ENCODE data around the gene SYT4. TPM values are rescaled to one million over a fixed set of nuclear protein-coding genes. Genes with fewer than 3 reads are reported as not detected.

SYT4 gene
- total RNA-seq, 1 donor from 2014 or later: not detected

- no peak for TF ChIP-seq CTCF (IDR thresholded peaks at IDR 0.05)
- Mint-ChIP-seq H3K36me3 (ENCODE audit: unreplicated experiment) (no peaks in the 10 kb centered on the region), H3K27ac (ENCODE audit: unreplicated experiment) (no peak overlapping the region), H3K27me3 (ENCODE audit: unreplicated experiment) (peaks cover 37% of the 10 kb centered on the region), H3K4me3 (ENCODE audit: unreplicated experiment) (no peak overlapping the region), H3K9me3 (ENCODE audit: unreplicated experiment) (no peaks in the 10 kb centered on the region), H3K4me1 (ENCODE audit: unreplicated experiment) (peaks cover 1% of the 10 kb centered on the region)
- DNase-seq (ENCODE audit: extremely low spot score, unreplicated experiment): no peak
Measured at GRCh38 chr18:43276491-43276890, 799 bp downstream of the SYT4 start.

DNA sequence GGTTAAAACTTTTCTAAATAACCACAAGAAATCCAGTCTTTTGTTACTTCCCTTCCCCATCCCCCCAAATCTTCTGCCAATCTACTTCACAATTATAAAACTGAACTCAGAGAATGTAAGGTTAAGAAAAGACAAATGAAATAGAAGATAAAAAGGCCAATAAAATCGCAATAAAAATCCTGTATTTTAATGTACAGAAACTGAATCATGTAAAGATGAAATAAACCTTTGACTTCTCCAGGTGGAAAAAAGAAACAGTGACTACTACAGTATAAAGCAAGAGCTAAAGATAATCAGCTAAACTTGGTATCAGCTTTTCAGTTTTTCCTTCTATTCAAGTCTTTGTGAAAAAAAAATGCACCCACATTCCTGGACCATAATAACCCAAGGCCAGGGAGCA, 1.7 kb downstream of the SYT4 start:
- no peak for TF ChIP-seq CTCF (IDR thresholded peaks at IDR 0.05)
- DNase-seq (ENCODE audit: extremely low spot score, unreplicated experiment): no peak
- H3K4me1 Mint-ChIP-seq (ENCODE audit: unreplicated experiment): peaks cover 1% of the 10 kb centered on the region
- no peaks in the 10 kb centered on the region for H3K36me3 Mint-ChIP-seq (ENCODE audit: unreplicated experiment)
- H3K27ac Mint-ChIP-seq (ENCODE audit: unreplicated experiment): no peak overlapping the region
- H3K27me3 Mint-ChIP-seq (ENCODE audit: unreplicated experiment): peaks cover 38% of the 10 kb centered on the region
- no peak overlapping the region for H3K4me3 Mint-ChIP-seq (ENCODE audit: unreplicated experiment)
- H3K9me3 Mint-ChIP-seq (ENCODE audit: unreplicated experiment): no peaks in the 10 kb centered on the region

GRCh38 chr18:43274526-43274925, 2.8 kb downstream of the SYT4 start:
- Mint-ChIP-seq H3K27ac (ENCODE audit: unreplicated experiment) (no peak overlapping the region), H3K27me3 (ENCODE audit: unreplicated experiment) (peaks cover 47% of the 10 kb centered on the region), H3K9me3 (ENCODE audit: unreplicated experiment) (no peaks in the 10 kb centered on the region), H3K36me3 (ENCODE audit: unreplicated experiment) (no peaks in the 10 kb centered on the region), H3K4me3 (ENCODE audit: unreplicated experiment) (no peak overlapping the region), H3K4me1 (ENCODE audit: unreplicated experiment) (peaks cover 1% of the 10 kb centered on the region)
- no peak for DNase-seq (ENCODE audit: extremely low spot score, unreplicated experiment)
- no peak for TF ChIP-seq CTCF (IDR thresholded peaks at IDR 0.05)

GRCh38 chr18:43271593-43272432, 5.5 kb downstream of the SYT4 start:
- H3K36me3 Mint-ChIP-seq (ENCODE audit: unreplicated experiment): no peaks in the 10 kb centered on the region
- H3K4me1 Mint-ChIP-seq (ENCODE audit: unreplicated experiment): no peaks in the 10 kb centered on the region
- no peak for DNase-seq (ENCODE audit: extremely low spot score, unreplicated experiment)
- peak; percentile 79 for TF ChIP-seq CTCF (IDR thresholded peaks at IDR 0.05)
- H3K27me3 Mint-ChIP-seq (ENCODE audit: unreplicated experiment): peaks cover 34% of the 10 kb centered on the region
- no peaks in the 10 kb centered on the region for H3K9me3 Mint-ChIP-seq (ENCODE audit: unreplicated experiment)
- no peak overlapping the region for H3K27ac Mint-ChIP-seq (ENCODE audit: unreplicated experiment)
- no peak overlapping the region for H3K4me3 Mint-ChIP-seq (ENCODE audit: unreplicated experiment)

GRCh38 chr18:43267818-43268217, 9.5 kb downstream of the SYT4 start:
- Mint-ChIP-seq H3K9me3 (ENCODE audit: unreplicated experiment) (peaks cover 9% of the 10 kb centered on the region), H3K27me3 (ENCODE audit: unreplicated experiment) (peaks cover 18% of the 10 kb centered on the region), H3K27ac (ENCODE audit: unreplicated experiment) (no peak overlapping the region), H3K36me3 (ENCODE audit: unreplicated experiment) (no peaks in the 10 kb centered on the region), H3K4me3 (ENCODE audit: unreplicated experiment) (no peak overlapping the region), H3K4me1 (ENCODE audit: unreplicated experiment) (no peaks in the 10 kb centered on the region)
- no peak for TF ChIP-seq CTCF (IDR thresholded peaks at IDR 0.05)
- no peak for DNase-seq (ENCODE audit: extremely low spot score, unreplicated experiment)
